ENCODE results near the gene PITPNM2.

DNA sequence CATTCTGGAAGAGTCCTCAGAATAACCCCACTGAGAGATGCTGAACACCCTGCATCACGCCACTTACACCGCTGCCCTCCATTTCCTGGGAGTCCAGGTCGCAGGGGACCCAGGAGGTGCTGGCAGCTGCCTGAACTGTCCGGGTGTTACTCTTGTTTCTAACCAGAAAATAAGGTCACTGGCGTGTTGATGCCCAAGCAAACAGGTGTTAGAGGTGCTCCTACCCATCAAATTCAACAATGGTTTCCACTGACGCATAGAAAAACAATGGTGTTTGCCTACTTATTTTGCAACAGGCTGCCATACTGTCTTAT lies 23.8 kb downstream of the PITPNM2 start:
- TF ChIP-seq, protein P1, sequence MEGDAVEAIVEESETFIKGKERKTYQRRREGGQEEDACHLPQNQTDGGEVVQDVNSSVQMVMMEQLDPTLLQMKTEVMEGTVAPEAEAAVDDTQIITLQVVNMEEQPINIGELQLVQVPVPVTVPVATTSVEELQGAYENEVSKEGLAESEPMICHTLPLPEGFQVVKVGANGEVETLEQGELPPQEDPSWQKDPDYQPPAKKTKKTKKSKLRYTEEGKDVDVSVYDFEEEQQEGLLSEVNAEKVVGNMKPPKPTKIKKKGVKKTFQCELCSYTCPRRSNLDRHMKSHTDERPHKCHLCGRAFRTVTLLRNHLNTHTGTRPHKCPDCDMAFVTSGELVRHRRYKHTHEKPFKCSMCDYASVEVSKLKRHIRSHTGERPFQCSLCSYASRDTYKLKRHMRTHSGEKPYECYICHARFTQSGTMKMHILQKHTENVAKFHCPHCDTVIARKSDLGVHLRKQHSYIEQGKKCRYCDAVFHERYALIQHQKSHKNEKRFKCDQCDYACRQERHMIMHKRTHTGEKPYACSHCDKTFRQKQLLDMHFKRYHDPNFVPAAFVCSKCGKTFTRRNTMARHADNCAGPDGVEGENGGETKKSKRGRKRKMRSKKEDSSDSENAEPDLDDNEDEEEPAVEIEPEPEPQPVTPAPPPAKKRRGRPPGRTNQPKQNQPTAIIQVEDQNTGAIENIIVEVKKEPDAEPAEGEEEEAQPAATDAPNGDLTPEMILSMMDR (IDR thresholded peaks at IDR 0.05): no peak
- TF ChIP-seq POLR2A (IDR thresholded peaks at IDR 0.05): no peak
